Activated CD8-positive, alpha-beta memory T cell treated with anti-CD3 and anti-CD28 coated beads, Interleukin-2, amount 50 U/mL, for 24 hours (primary cell): Measurements from ENCODE around the gene MKI67.
"Not testable (repeated sequence)": the region's sequence is repeated elsewhere in the genome, so short reads cannot be mapped to it uniquely, and the experiment has no call there.

ENCODE experiments used
- DNase-seq: peaks from one replicate; pipeline ENCODE4 v3.0.0-alpha.2; 2020; ENCODE audit errors: extremely low read depth

Gene MKI67

GRCh38 chr10:128109707-128110106 lies 16.5 kb downstream of the MKI67 start:
- DNase-seq, result no peak

GRCh38 chr10:128105383-128105782 lies 20.8 kb downstream of the MKI67 start:
- no peak for DNase-seq

GRCh38 chr10:128103229-128103714 lies 23.0 kb downstream of the MKI67 start:
- DNase-seq, result no peak

- no peak for DNase-seq
These were observed 23.6 kb downstream of the MKI67 start for GRCh38 chr10:128102480-128103228.

- DNase-seq, result no peak
These were observed 24.3 kb downstream of the MKI67 start for GRCh38 chr10:128101901-128102300.

- DNase-seq, result no peak
These were observed 26.3 kb downstream of the MKI67 start for GRCh38 chr10:128099901-128100300.

- no peak for DNase-seq
These were observed 27.6 kb downstream of the MKI67 start for GRCh38 chr10:128098631-128099030.

- no peak for DNase-seq
These were observed 28.4 kb downstream of the MKI67 start for GRCh38 chr10:128097783-128098182.

GRCh38 chr10:128096486-128097199 lies 29.6 kb downstream of the MKI67 start:
- DNase-seq, result no peak

- DNase-seq, result no peak
These were observed 30.3 kb downstream of the MKI67 start for GRCh38 chr10:128095753-128096469.

GRCh38 chr10:128095027-128095752 lies 31.0 kb downstream of the MKI67 start:
- DNase-seq, result no peak

- DNase-seq, result not testable (repeated sequence)
These were observed 31.6 kb downstream of the MKI67 start for GRCh38 chr10:128094596-128094995.

GRCh38 chr10:128092454-128092853 lies 33.8 kb downstream of the MKI67 start:
- no peak for DNase-seq

GRCh38 chr10:128091636-128092210 lies 34.5 kb downstream of the MKI67 start:
- no peak for DNase-seq

GRCh38 chr10:128087884-128088709 lies 38.1 kb downstream of the MKI67 start:
- no peak for DNase-seq

GRCh38 chr10:128087146-128087883 lies 38.9 kb downstream of the MKI67 start:
- no peak for DNase-seq

- DNase-seq, result no peak
These were observed 40.0 kb downstream of the MKI67 start for GRCh38 chr10:128086003-128086863.

- DNase-seq, result no peak
These were observed 41.2 kb downstream of the MKI67 start for GRCh38 chr10:128084991-128085390.

- DNase-seq, result no peak
These were observed 41.9 kb downstream of the MKI67 start for GRCh38 chr10:128084364-128084763.
